Stimulated activated CD8-positive, alpha-beta memory T cell treated with anti-CD3 and anti-CD28 coated beads, Interleukin-4, amount 100 ng/mL, for 48 hours (primary cell): Measurements from ENCODE around the gene CRTC1.

Experiments used
- DNase-seq: peaks from one replicate; pipeline ENCODE4 v3.0.0-alpha.2; 2020

CRTC1 gene

GRCh38 chr19:18683109-18683957 is at the start of gene CRTC1:
TSS of gene CRTC1 (plus strand) at chr19:18683680. CDS start at chr19:18683703, 23 bp downstream.
- peak; percentile 93 for DNase-seq

GRCh38 chr19:18634612-18635297 is 48.7 kb upstream of the CRTC1 start:
- DNase-seq: no peak

DNA sequence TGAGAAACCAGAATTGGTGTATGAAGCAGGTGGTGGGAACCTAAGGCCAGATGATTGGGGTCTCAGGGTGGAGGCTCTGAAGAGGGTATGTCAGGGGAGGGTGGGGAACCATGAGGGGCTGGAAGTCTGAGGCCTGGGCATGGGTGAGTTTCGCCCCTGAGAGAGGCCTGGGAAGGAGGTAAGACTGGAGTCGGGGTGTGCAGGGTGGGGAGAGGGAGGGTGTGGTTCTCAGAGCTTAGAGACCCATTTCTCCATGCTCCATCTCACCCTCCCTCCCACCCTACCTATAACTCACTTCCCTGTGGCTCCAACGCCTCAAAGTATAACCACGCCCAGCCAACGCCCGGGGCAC is 47.7 kb upstream of the CRTC1 start:
- no peak for DNase-seq

DNA sequence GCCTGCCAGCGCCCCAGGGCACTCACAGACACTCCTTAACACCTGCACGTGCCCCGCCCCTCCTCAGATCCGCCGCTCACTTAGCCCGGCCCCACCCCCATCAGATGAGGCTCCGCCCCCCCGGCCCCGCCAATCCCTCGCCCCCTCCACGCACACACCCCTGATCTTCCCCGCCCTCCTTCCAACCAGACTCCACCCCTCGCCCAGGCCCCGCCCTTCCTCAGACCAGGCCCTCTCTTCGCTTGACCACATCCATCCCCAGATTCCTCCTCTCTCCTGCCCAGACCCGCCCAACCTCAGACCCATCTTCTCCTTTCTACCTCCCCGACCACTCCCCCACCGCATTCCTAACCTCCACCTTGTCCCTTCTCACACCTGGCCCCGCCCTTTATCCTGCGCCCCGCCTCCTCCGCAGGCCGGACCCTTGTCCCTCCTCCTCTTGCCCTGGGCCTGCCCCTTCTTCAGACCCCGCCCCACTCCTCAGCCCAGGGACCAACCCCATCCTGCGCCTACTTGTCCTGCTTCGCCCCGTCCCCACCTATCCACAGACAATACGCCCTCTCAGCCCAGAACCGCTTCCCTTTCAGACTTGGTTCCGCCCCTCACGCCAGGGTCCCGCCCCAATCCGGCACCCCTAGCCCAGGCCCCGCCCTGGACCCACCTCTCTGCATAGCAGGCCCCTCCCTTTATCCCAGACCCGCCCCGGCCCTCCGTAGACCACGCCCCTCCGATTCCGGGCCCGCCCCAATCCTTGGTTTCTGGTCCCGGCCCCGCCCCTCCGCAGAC is 47.1 kb upstream of the CRTC1 start:
- DNase-seq: peak; percentile 100

GRCh38 chr19:18636969-18637629 is 46.4 kb upstream of the CRTC1 start, which contains the start of gene KLHL26:
TSS of gene KLHL26 (plus strand) at chr19:18637028. CDS start at chr19:18637055, 27 bp downstream.
- DNase-seq: no peak

DNA sequence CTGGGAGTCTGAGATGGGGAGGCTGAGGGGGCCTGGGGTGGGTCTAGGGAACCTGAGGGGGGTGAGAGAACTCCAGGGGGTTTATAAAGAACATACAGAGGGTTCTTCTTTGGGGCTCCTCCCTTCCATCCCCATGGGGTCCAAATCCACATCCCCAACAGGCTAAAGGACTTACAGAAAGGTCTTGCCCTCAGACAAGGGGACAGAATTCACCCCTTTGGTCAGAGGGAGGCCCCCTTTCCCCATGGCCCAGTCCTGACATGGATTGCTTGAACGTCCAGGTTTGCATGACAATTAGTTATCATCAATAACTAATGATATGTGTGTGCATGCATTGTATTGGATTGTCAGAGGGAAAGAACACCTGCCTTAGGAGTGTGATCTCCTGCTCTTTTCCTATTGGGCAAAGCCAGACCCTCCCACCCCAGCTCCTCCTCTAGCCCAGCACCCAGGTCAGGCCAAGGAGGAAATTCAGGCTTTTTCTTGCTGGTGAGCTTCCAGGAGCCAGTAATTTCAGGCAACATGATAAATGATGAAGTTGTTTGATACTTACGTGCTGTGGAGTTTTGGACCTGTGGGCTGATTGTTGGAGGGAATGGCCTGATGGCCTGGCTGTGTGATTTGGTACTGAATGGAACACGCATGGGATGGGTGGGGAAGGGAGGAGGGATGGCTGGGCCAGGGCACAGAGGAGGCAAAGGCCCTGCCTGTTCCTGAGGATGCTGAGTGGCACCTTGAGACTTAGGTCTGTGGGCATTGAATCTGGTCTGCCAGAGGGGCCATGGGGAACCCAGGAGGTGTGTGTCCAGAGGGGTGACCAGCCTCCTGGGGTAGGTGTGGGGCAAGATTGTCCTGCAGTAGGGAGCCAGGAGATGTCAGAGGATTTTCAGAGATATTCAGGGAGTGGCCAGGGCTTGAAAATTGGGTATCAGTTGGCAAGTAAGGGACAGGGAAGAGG is 45.5 kb upstream of the CRTC1 start:
- DNase-seq: no peak

DNA sequence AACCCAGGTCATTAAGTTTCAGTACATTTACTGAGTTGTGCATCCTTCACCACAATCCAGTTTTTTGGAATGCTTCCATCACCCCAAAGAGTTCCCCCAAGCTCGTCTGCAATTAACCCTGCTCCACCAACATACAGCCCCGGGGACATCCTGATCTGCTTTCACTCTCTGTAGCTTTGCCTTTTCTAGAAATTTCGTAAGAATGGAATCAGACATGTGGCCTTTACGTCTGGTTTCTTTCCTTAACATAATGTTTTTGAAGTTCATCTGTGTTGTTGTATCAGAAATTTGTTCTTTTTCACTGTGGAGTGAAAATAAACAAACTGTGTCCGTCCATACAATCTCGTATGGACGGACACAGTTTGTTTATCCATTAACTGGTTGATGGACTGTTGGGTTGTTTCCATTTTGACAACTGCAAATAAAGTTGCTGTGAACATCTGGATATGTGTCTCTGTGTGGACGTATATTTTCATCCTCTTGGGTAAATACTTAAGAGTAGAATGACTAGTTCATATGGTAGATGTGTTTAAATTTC is 43.7 kb upstream of the CRTC1 start:
- DNase-seq: no peak

DNA sequence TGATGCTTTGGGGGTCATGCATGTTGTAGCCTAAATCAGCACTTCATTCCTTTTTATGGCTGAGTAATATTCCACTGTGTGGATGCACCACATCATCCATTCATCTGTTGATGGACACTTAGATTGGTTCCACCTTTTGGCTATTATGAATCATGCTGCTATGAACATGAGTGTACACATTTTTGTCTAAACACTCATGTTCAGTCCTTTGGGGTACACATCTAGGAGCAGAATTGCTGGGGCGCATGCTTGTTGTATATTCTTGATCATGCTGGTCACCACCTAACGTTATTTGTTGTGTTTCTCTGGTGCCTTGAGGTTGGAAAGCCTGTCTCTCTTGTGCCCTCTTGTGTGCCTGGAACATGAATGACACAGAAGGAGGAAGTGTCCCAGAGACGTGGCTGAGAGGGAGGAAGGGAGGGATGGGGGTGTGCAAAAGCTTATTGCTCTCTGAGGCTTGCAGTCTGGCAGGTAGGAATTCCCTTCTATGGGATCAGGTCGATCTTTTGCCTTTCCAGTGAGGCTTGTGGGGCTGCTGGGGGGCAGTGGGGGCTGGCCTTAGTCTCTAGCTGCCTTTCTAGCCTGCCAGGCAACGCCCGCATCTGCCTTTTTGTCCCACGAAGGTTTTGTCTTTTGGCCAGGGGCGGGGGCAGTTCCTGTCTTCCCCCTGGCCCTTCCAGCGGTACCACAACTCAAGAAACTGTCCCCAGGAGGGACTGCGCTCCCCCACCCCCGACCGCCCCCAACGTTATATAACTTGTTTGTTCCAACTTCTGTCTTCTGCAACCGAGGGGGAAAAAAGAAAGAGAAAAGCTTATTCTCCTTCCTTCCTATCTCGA is 39.1 kb upstream of the CRTC1 start:
- DNase-seq: no peak

GRCh38 chr19:18645035-18645511 is 38.4 kb upstream of the CRTC1 start:
- DNase-seq: no peak

GRCh38 chr19:18646535-18647370 is 36.7 kb upstream of the CRTC1 start:
- no peak for DNase-seq

GRCh38 chr19:18647371-18647767 is 36.1 kb upstream of the CRTC1 start:
- DNase-seq: no peak

GRCh38 chr19:18647807-18648206 is 35.7 kb upstream of the CRTC1 start:
- no peak for DNase-seq

DNA sequence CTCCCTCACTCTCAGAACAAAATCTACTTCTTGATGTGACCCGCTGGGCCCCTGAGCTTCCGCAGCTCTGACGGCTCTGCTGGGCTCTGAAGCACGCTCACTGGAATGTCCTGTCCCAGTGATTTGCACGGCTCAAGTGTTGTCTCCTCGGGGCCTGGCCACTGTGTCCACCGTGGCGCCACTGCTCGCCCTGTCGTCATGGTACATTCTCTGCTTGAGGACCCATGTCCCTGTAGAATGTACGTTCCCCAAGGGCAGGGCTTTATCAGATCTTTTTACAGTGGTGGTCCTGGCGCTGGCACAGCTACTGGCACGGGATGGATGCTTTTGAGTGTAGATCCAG is 34.5 kb upstream of the CRTC1 start:
- DNase-seq: no peak

DNA sequence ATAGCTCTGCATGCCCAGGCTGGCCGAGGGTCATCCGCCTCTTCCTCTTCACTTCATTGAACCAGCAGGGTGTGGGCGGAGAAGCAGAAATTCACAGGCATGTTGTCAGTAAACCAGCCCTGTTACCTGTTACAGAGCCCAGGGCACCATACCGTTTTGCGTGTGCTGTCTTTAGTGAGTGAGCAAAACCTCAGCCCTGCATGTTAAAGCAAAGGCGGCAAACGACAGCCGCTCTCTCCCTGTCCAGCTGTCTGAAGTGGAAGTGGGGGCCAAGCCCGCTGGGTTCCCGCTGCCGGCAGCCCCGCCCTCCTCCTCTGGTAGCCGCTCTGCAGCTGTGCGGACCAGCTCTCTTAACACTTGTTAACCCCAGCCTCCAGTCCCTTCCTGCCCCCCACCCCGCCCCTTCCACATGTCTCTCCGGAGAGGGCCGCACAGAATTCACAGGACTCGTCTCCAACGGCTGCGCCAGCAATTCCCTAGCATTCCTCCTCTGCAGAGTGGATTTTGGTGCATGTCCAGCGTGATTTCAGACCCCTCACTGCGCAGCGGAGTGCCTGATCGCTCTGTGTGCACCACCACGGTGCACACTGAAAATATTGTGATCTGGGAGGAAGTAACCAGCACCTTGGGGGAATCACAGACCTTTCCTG is 34.0 kb upstream of the CRTC1 start:
- DNase-seq: no peak

- DNase-seq: no peak
These were observed 33.5 kb upstream of the CRTC1 start for GRCh38 chr19:18650021-18650390.

DNA sequence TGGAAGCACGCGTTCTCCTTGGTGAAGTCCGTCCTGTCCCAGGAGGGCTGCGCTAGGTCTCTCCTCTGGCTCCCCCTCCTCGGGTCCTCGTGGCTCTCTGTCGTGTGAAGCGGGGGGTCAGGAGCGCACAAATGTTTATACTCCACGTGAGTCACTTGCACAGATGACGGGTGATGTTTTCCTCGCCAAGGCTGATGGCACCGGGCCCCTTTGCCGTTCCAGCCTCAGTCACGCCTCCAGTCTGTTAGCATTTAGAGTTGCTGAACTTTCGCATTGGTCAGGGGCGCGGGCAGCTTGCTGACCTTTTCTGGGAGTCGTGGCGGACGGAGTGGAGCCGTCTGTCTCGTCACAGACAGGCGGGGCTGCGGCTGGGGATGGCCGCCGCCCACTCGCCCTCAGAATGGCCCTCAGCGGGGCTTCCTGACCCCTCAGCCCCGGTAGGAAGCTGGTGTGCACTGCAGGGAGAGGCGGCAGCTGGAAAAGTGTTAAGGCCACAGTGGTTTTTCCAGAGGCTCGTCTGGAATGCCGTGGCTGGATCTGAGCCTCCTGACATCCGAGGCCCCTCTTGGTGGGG is 32.9 kb upstream of the CRTC1 start:
- no peak for DNase-seq

DNA sequence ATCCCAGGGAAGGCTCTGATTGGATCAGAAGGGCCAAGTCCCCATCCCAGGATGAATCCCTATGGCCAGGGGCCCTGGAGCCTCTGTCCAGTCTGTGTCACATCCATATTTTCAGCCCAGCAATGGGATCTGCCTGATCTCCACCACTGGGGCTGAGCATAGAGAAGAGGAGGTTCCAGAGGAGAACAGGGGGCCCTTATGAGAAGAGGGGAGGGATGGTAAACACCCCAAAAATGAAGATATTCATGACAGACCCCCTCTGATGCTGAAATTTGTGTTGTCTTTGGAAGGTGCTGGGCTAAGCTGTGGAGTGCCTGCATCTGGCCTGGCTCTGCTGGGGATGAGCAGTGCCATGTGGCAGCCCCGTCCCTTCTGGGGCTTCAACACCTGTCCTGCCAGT is 32.2 kb upstream of the CRTC1 start:
- no peak for DNase-seq

- no peak for DNase-seq
These were observed 31.7 kb upstream of the CRTC1 start for GRCh38 chr19:18651733-18652132.

GRCh38 chr19:18653853-18654252 is 29.6 kb upstream of the CRTC1 start:
- no peak for DNase-seq
